Measurements from ENCODE around the gene ERRFI1. TPM values are rescaled to one million over a fixed set of nuclear protein-coding genes. Genes with fewer than 3 reads are reported as not detected.

Gene ERRFI1
- total RNA-seq, 1 donor from 2014 or later = 120 TPM

DNA sequence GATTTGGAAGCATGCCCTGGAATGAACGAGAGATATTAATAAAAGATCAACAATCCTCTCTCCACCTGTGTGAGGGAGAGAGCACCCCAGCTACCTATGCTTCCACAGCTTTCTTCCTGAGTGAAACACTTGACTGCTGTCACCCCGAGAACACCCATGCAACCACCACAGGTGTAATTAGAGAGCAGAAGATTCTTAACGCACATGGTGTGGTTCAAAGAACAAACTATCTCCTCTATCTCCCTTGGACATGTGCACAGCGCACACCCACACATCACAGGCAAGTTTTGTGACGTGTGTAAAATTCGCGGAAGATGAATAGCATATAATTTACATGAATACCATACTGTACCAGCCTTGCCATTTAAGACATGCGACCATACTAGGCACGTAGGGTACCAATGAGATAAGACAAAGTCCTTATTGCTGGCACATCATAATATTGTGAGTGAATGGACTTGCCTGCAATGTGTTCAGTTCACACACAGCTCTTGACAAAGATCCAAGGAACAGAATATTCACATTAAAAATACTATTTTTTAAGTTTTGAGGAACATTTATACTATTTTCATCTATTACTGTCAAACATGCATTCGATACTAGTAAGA lies 11.6 kb downstream of the ERRFI1 start:
- TF ChIP-seq, protein P1, sequence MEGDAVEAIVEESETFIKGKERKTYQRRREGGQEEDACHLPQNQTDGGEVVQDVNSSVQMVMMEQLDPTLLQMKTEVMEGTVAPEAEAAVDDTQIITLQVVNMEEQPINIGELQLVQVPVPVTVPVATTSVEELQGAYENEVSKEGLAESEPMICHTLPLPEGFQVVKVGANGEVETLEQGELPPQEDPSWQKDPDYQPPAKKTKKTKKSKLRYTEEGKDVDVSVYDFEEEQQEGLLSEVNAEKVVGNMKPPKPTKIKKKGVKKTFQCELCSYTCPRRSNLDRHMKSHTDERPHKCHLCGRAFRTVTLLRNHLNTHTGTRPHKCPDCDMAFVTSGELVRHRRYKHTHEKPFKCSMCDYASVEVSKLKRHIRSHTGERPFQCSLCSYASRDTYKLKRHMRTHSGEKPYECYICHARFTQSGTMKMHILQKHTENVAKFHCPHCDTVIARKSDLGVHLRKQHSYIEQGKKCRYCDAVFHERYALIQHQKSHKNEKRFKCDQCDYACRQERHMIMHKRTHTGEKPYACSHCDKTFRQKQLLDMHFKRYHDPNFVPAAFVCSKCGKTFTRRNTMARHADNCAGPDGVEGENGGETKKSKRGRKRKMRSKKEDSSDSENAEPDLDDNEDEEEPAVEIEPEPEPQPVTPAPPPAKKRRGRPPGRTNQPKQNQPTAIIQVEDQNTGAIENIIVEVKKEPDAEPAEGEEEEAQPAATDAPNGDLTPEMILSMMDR (conservative IDR thresholded peaks at IDR 0.05; ENCODE audit: low read depth, low read length) = no peak
- no peak overlapping the region for H3K4me3 ChIP-seq (ENCODE audit: low read depth, low read length)
- no peak for DNase-seq (ENCODE audit: low read depth)

DNA sequence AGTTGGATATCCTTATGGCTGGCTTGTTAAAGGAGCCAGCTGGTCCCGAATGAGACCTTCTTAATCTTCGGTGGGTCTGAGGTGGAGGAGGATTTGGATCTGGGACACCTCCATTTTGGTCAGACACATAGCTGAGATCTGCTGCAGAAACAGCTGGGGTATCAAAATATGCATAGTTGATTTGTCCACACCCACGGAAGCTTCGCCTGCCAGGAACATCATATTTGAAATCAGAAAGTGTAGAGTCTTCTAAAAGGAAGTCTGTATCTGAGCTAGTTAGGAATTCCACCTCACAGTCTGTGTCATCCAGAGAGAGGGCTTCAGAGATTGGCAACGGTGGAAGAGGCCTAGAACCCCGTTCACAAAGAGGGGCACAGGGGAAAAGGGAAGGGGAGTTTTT lies 12.3 kb downstream of the ERRFI1 start:
- no peak for DNase-seq (ENCODE audit: low read depth)
- TF ChIP-seq, protein P1 (conservative IDR thresholded peaks at IDR 0.05; ENCODE audit: low read depth, low read length) = no peak
- H3K4me3 ChIP-seq (ENCODE audit: low read depth, low read length) = no peak overlapping the region

DNA sequence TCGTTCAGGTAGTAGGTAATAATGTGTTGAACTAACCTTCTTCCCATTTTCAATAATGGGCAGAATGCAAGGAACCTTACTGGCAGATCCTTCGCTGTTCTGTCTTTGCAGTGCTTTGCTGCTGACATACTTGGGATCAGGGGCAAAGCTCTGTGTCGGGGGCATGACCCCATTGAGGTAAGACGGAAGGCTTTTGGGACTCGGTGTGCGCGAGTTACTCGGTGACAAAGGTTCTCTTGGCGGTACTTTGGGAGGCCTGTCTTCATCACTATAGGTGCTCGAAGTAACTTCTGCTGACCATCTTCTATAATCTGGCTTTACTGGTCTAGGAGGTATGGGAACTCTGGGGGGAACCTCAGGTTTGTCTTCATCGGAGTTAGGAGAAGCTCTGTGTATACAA lies 12.7 kb downstream of the ERRFI1 start:
- DNase-seq (ENCODE audit: low read depth) = no peak
- TF ChIP-seq, protein P1 (conservative IDR thresholded peaks at IDR 0.05; ENCODE audit: low read depth, low read length) = no peak
- H3K4me3 ChIP-seq (ENCODE audit: low read depth, low read length) = no peak overlapping the region

DNA sequence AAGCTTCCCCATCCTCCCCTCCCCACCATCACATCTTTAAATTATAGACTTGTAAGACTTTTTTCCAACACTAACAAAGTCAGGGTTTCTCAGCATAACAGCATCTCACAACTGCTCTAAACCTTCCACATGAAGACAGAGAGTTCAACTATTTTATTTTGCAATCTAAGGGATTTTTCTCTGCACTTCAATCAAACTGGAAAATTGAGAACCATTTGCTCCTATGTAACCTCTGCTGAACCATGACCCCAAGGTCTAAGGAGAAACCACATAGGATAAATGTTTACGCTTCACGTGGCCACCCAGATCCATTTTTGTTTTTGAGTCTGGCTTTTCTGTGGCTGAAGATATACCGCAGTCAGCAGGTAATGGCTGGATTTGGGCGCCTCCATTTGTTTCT lies 13.2 kb downstream of the ERRFI1 start:
- no peak for DNase-seq (ENCODE audit: low read depth)
- H3K4me3 ChIP-seq (ENCODE audit: low read depth, low read length) = no peak overlapping the region
- TF ChIP-seq, protein P1 (conservative IDR thresholded peaks at IDR 0.05; ENCODE audit: low read depth, low read length) = no peak

DNA sequence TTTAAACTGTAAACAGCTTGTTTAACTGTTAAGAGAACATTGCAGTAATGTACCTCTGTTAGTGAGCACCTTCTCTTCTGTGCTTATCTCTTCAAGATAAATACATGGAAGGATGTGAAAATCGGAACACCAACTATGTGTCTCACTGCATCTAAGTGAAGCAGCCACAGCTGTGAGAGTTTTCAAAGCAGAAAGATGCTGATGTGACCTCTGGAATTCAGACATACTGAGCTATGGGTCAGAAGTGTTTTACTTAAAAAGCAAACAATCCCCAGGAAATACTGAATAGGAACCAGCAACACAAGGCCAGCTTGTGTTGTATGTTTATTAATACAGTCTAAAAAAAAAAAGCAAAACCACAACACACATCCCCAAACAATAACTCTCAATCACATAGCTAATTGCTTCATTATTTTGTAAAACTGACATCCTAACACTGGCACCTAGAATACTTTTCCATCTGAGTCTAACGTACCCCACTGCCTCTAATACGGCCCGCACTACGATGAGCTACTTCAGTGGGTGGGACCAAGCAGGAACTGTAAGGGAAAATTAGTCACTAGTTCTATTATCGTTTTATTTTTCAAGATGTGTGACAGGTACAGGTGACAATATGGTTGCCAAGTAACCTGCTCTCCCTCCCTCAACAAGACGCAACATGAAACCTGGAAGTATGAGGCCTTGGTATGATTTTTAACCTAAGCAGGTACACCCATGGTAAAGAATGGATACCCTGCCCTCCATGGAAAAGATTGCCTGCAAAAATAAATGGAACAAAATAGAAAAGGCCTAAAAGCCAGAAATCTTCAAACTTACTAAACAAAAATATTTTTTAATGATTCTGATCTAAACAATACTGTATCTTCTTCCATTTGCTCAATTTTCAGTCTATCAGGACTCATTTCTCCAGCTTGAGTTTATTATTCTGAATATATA lies 13.9 kb downstream of the ERRFI1 start:
- H3K4me3 ChIP-seq (ENCODE audit: low read depth, low read length) = no peak overlapping the region
- DNase-seq (ENCODE audit: low read depth) = no peak
- TF ChIP-seq, protein P1 (conservative IDR thresholded peaks at IDR 0.05; ENCODE audit: low read depth, low read length) = no peak

DNA sequence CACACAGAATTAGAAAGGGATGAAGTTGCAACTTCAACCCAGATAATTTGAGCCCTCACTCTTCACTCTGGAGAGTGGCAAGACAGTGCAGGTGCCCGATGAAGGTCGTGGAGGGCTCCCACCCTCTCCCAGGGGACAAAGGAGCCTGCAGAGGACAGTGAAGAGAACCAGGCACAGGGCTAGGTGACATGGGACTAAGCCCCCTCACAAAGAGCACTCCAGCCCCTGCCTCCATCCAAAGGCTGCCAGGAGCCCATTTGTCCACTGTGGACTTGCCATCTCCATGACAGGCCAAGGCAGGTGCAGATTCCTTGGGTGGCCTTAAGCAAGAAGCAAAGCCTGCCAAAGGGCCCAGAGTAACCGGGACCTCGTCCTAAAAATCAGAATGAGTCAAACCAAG lies 15.1 kb downstream of the ERRFI1 start:
- H3K4me3 ChIP-seq (ENCODE audit: low read depth, low read length) = no peak overlapping the region
- TF ChIP-seq, protein P1 (conservative IDR thresholded peaks at IDR 0.05; ENCODE audit: low read depth, low read length) = no peak
- no peak for DNase-seq (ENCODE audit: low read depth)
